Adrenal gland (tissue), 5 donors: Measurements from ENCODE around the gene PICK1.

Experiments
- CTCF ChIP-seq, 6 experiments: fragments of 450-650 bp in 4 of 6; fragments of 200-600 bp in 2 of 6; sonication (generic) in 1 of 6; IDR thresholded peaks; 1 replicate in 5 of 6; 2 replicates in 1 of 6; pipeline versions ENCODE4 v1.5.1 to v1.8.0; 2016 to 2021; ENCODE audit warnings: antibody characterized with exemption in 6 of 6, mild to moderate bottlenecking in 2 of 6, moderate library complexity in 1 of 6
- POLR2A ChIP-seq, 2 donors: fragments of 450-650 bp; IDR thresholded peaks; one replicate each; pipeline ENCODE4 v1.6.1; 2017; ENCODE audit warnings: antibody characterized with exemption in 2 of 2, mild to moderate bottlenecking in 2 of 2, moderate library complexity in 1 of 2
- donor health status: DM: no; HTN: no; CAD: no.

DNA sequence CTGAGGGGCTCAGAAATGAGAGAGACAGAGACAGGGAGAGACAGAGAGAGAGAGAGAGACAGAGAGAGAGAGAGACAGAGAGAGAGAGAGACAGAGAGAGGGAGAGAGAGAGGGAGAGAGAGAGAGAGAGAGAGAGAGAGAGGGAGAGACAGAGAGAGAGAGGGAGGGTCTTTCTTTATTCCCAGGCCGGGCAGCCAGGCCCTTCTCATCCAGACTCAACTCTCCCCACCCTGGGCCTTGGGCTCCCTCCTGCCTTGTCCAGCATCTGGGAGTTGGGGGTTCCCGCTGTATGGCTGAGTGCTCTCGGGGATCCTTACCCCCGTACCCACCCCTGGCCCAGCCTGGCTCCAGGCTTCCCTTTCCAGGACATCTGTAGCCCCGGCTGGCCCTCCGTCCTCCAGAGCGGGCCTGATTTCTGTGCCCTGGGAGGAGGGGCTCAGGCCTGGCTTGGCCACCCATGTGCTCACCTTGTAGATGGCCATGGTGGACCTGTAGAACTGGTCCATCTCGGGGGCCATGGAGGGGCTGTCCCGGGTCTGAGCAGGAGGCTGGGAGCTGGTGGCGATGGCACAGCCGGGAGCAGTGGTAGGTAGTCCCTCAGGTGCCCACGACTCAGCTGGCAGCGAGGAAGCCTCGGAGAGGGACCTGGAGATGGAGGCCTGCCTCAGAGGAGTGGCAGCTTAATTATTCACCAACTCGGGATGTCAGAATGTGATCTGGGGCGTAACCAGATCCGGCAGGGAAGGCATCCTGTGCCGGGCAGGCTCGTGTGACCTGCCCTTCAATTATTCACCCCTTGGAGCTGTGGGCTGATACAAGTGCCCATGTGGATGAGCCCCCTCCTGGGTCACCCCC lies 53.0 kb downstream of the PICK1 start, which contains the start of gene BAIAP2L2:
- TF ChIP-seq CTCF (IDR thresholded peaks at IDR 0.05) (no peak), POLR2A (IDR thresholded peaks at IDR 0.05) (no peak)
